ENCODE results near the gene FAM222A.

FAM222A gene

GRCh38 chr12:109713187-109714070 lies at the start of gene FAM222A:
Gene FAM222A, plus strand, starts transcription at chr12:109713825. Its CDS starts 30,322 bp downstream, at chr12:109744147.
- DNase-seq (ENCODE audit: low read depth), result peak; percentile 98
- peak; percentile 10 for TF ChIP-seq CTCF (conservative IDR thresholded peaks at IDR 0.05; ENCODE audit: low read depth, low read length)
- peak within 1 kb of the TSS; percentile 60 for H3K4me3 ChIP-seq (ENCODE audit: low read depth, low read length)

GRCh38 chr12:109664402-109664801 lies 49.2 kb upstream of the FAM222A start:
- no peak for DNase-seq (ENCODE audit: low read depth)
- TF ChIP-seq CTCF (conservative IDR thresholded peaks at IDR 0.05; ENCODE audit: low read depth, low read length), result no peak
- no peak overlapping the region for H3K4me3 ChIP-seq (ENCODE audit: low read depth, low read length)

- H3K4me3 ChIP-seq (ENCODE audit: low read depth, low read length), result no peak overlapping the region
- TF ChIP-seq CTCF (conservative IDR thresholded peaks at IDR 0.05; ENCODE audit: low read depth, low read length), result no peak
- no peak for DNase-seq (ENCODE audit: low read depth)
Measured at GRCh38 chr12:109666068-109666467, 47.6 kb upstream of the FAM222A start.

GRCh38 chr12:109670731-109671130 lies 42.9 kb upstream of the FAM222A start:
- TF ChIP-seq CTCF (conservative IDR thresholded peaks at IDR 0.05; ENCODE audit: low read depth, low read length), result no peak
- H3K4me3 ChIP-seq (ENCODE audit: low read depth, low read length), result no peak overlapping the region
- no peak for DNase-seq (ENCODE audit: low read depth)

GRCh38 chr12:109671502-109671901 lies 42.1 kb upstream of the FAM222A start:
- TF ChIP-seq CTCF (conservative IDR thresholded peaks at IDR 0.05; ENCODE audit: low read depth, low read length), result no peak
- H3K4me3 ChIP-seq (ENCODE audit: low read depth, low read length), result no peak overlapping the region
- no peak for DNase-seq (ENCODE audit: low read depth)

- TF ChIP-seq CTCF (conservative IDR thresholded peaks at IDR 0.05; ENCODE audit: low read depth, low read length), result no peak
- no peak for DNase-seq (ENCODE audit: low read depth)
- no peak overlapping the region for H3K4me3 ChIP-seq (ENCODE audit: low read depth, low read length)
Measured at GRCh38 chr12:109673379-109673778, 40.2 kb upstream of the FAM222A start.

GRCh38 chr12:109673884-109674283 lies 39.7 kb upstream of the FAM222A start:
- TF ChIP-seq CTCF (conservative IDR thresholded peaks at IDR 0.05; ENCODE audit: low read depth, low read length), result no peak
- DNase-seq (ENCODE audit: low read depth), result no peak
- no peak overlapping the region for H3K4me3 ChIP-seq (ENCODE audit: low read depth, low read length)
